ENCODE data around the gene B3GALT2.

The B3GALT2 gene

GRCh38 chr1:193181536-193181935, 4.9 kb downstream of the B3GALT2 start:
- no peak for DNase-seq

- no peak for DNase-seq
Measured at GRCh38 chr1:193179094-193179493, 7.3 kb downstream of the B3GALT2 start.

GRCh38 chr1:193176788-193177187, 9.6 kb downstream of the B3GALT2 start:
- no peak for DNase-seq

GRCh38 chr1:193176113-193176512, 10.3 kb downstream of the B3GALT2 start:
- no peak for DNase-seq

GRCh38 chr1:193157360-193157759, 29.1 kb downstream of the B3GALT2 start:
- DNase-seq = no peak

GRCh38 chr1:193156822-193157142, 29.6 kb downstream of the B3GALT2 start:
- no peak for DNase-seq

- no peak for DNase-seq
Measured at GRCh38 chr1:193156117-193156821, 30.1 kb downstream of the B3GALT2 start.

- DNase-seq = no peak
Measured at GRCh38 chr1:193144999-193145398, 41.4 kb downstream of the B3GALT2 start.

GRCh38 chr1:193144361-193144938, 42.0 kb downstream of the B3GALT2 start:
- DNase-seq = no peak

- no peak for DNase-seq
Measured at GRCh38 chr1:193143285-193143684, 43.1 kb downstream of the B3GALT2 start.

GRCh38 chr1:193142409-193142808, 44.0 kb downstream of the B3GALT2 start:
- DNase-seq = no peak

- DNase-seq = no peak
Measured at GRCh38 chr1:193141804-193142203, 44.6 kb downstream of the B3GALT2 start.

GRCh38 chr1:193140254-193140653, 46.2 kb downstream of the B3GALT2 start:
- no peak for DNase-seq

GRCh38 chr1:193131266-193131860, 55.0 kb downstream of the B3GALT2 start:
- DNase-seq = no peak

Data from GOT3 (cell line).